ENCODE results near the gene DEDD2.
A peak's percentile ranks its signal among the peaks of the same experiment; 100 is the strongest.
"Not testable (repeated sequence)": the region's sequence is repeated elsewhere in the genome, so short reads cannot be mapped to it uniquely, and the experiment has no call there.

DEDD2 gene

GRCh38 chr19:42217520-42218437 is at the start of gene DEDD2:
Gene DEDD2, minus strand, starts transcription at chr19:42217677. Its CDS starts 670 bp downstream, at chr19:42217007.
- peak; percentile 94 for DNase-seq

GRCh38 chr19:42266928-42267603 is 49.6 kb upstream of the DEDD2 start:
- DNase-seq, result not testable (repeated sequence)

GRCh38 chr19:42266105-42266504 is 48.6 kb upstream of the DEDD2 start:
- DNase-seq, result not testable (repeated sequence)

- DNase-seq, result no peak
Observed at GRCh38 chr19:42261763-42262162, 44.3 kb upstream of the DEDD2 start.

GRCh38 chr19:42257842-42258241 is 40.4 kb upstream of the DEDD2 start:
- DNase-seq, result not testable (repeated sequence)

GRCh38 chr19:42255766-42256745 is 38.6 kb upstream of the DEDD2 start:
- peak; percentile 9 for DNase-seq

GRCh38 chr19:42254850-42255765 is 37.6 kb upstream of the DEDD2 start, which contains the start of gene ERF:
Gene ERF, minus strand, starts transcription at chr19:42255128. Its CDS starts 129 bp downstream, at chr19:42254999.
- DNase-seq, result peak; percentile 46

- peak; percentile 21 for DNase-seq
Observed at GRCh38 chr19:42254089-42254849, 36.8 kb upstream of the DEDD2 start.

- peak; percentile 5 for DNase-seq
Observed at GRCh38 chr19:42253245-42254088, 36.0 kb upstream of the DEDD2 start.

GRCh38 chr19:42252365-42253244 is 35.1 kb upstream of the DEDD2 start:
- DNase-seq, result no peak

- DNase-seq, result no peak
Observed at GRCh38 chr19:42251572-42252358, 34.3 kb upstream of the DEDD2 start.

- no peak for DNase-seq
Observed at GRCh38 chr19:42250666-42251531, 33.4 kb upstream of the DEDD2 start.

GRCh38 chr19:42250183-42250665 is 32.7 kb upstream of the DEDD2 start:
- no peak for DNase-seq

GRCh38 chr19:42249769-42250168 is 32.3 kb upstream of the DEDD2 start:
- no peak for DNase-seq

GRCh38 chr19:42249149-42249750 is 31.8 kb upstream of the DEDD2 start:
- no peak for DNase-seq

Data from DMS79 (cell line).